Adrenal gland (tissue), 12 donors: Measurements from ENCODE around the gene RIMKLA. TPM values are rescaled to one million over a fixed set of nuclear protein-coding genes. Genes with fewer than 3 reads are reported as not detected.

Source experiments
- DNase-seq, 7 donors: peaks; one replicate each; pipeline ENCODE4 v3.0.0-alpha.2; 2019 to 2020
- H3K27ac ChIP-seq, 5 donors: fragments of 200-600 bp; sonication (generic) in 4 of 5; 1 replicate in 3 of 5; 2 replicates in 2 of 5; pipeline versions ENCODE4 v1.5.1 to v1.8.0; 2016 to 2020; ENCODE audit warnings: mild to moderate bottlenecking in 1 of 5
- H3K27me3 ChIP-seq: fragments of 200-600 bp; 2 replicates; pipeline ENCODE4 v1.8.0; 2021
- H3K36me3 ChIP-seq, 2 donors: fragments of 200-600 bp; replicated peaks in 1 of 2; 1 replicate in 1 of 2; 2 replicates in 1 of 2; pipeline versions ENCODE4 v1.5.1 to v1.8.0; 2018 to 2022
- H3K4me1 ChIP-seq, 2 donors: fragments of 200-600 bp; replicated peaks in 1 of 2; 1 replicate in 1 of 2; 2 replicates in 1 of 2; pipeline versions ENCODE4 v1.5.1 to v1.8.0; 2018 to 2021
- H3K4me3 ChIP-seq, 4 donors: fragments of 200-600 bp; sonication (generic) in 3 of 4; one replicate each; pipeline ENCODE4 v1.5.1; 2016 to 2018
- H3K9me3 ChIP-seq, 3 donors: fragments of 200-600 bp; sonication (generic) in 1 of 3; replicated peaks in 1 of 3; 1 replicate in 2 of 3; 2 replicates in 1 of 3; pipeline versions ENCODE4 v1.5.1 to v1.8.0; 2016 to 2021
- POLR2A ChIP-seq, 2 donors: fragments of 450-650 bp; IDR thresholded peaks; one replicate each; pipeline ENCODE4 v1.6.1; 2017; ENCODE audit warnings: antibody characterized with exemption in 2 of 2, mild to moderate bottlenecking in 2 of 2, moderate library complexity in 1 of 2
- WGBS, 4 donors: extraction: QIAGEN DNeasy Blood & Tissue Kit in 2 of 4; methylation state at CpG; one replicate each; pipeline versions ENCODE4 v1.1.5 to v1.1.7; 2013 to 2017; 5-methylcytosine and 5-hydroxymethylcytosine counted together
- intact Hi-C, 2 donors: fragments of 100-400 bp; cut with DNase I; formaldehyde crosslinking; loops; one replicate each; pipeline versions ENCODE4 v1.14.1 to v1.15.0; 2022 to 2023
- polyA plus RNA-seq, 3 donors: library from polyadenylated mRNA; stranded (reverse); fragments of 200-250 nt in 2 of 3; fragments of 350-450 nt in 1 of 3; fragmentation: Illumina TruSeq in 1 of 3; extraction: RNeasy Lipid Tissue Mini Kit (QIAGEN cat#74804) in 1 of 3; gene quantifications; one replicate each; pipeline ENCODE4 v1.2.3, GENCODE V29; 2013 to 2014
- total RNA-seq, 9 donors: library from RNA; depleted of rRNA in 4 of 9; stranded (reverse); fragments of >200 nt in 4 of 9; fragments of 120-200 nt in 1 of 9; fragmentation: NEBNext Ultra II Directional in 1 of 9; extraction: Animal tissue kit (Norgen Biotek cat#: 25700) in 1 of 9; gene quantifications; one replicate each; pipeline versions ENCODE4 v1.1.0 to v1.2.4, GENCODE V29; 2013 to 2023
- TF ChIP-seq, protein P1 (sequence below), 6 experiments: fragments of 450-650 bp in 4 of 6; fragments of 200-600 bp in 2 of 6; sonication (generic) in 1 of 6; IDR thresholded peaks; 1 replicate in 5 of 6; 2 replicates in 1 of 6; pipeline versions ENCODE4 v1.5.1 to v1.8.0; 2016 to 2021; ENCODE audit warnings: antibody characterized with exemption in 6 of 6, mild to moderate bottlenecking in 2 of 6, moderate library complexity in 1 of 6
- donor health status: healthy with polysubstance abuse.
- donor health status: Bipolar disorder and iron deficiency.
- donor health status: DM: yes; HTN: yes; CAD: no.
- donor health status: DM: no; HTN: no; CAD: no.
- donor health status: DM: no; HTN: no; CAD: no.
- donor health status: DM: yes; HTN: yes; CAD: no.

RIMKLA gene
- total and polyA plus RNA-seq, 12 donors: 0.07 to 4.0 (median 0.35) TPM

DNA sequence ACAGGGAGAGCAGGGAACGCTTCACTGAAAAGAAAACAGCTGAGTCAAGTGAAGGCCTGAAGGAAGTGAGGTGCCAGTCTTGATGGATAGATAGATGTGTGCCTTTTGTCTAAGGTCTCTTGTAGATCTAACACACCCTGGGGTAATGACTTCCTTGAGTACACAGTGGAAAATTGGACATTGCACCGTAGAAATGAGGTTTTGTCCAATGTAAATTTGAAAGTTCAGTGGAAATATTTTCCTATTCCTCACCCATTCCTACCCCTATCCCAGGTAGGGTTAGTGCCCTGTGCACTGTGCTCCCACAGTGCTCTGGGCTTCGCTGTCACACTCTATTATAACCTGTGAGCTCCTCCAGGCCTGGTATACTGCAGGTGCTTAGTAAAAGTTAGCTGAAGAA, 50.9 kb downstream of the RIMKLA start:
- Histone ChIP-seq H3K4me3 (no peak overlapping the region), H3K27me3 (no peaks in the 10 kb centered on the region), H3K27ac (no peak overlapping the region), H3K9me3 (no peaks in the 10 kb centered on the region), H3K4me1 (no peaks in the 10 kb centered on the region), H3K36me3 (no peaks in the 10 kb centered on the region)
- DNase-seq: no peak
- TF ChIP-seq POLR2A (IDR thresholded peaks at IDR 0.05): no peak
- TF ChIP-seq, protein P1, sequence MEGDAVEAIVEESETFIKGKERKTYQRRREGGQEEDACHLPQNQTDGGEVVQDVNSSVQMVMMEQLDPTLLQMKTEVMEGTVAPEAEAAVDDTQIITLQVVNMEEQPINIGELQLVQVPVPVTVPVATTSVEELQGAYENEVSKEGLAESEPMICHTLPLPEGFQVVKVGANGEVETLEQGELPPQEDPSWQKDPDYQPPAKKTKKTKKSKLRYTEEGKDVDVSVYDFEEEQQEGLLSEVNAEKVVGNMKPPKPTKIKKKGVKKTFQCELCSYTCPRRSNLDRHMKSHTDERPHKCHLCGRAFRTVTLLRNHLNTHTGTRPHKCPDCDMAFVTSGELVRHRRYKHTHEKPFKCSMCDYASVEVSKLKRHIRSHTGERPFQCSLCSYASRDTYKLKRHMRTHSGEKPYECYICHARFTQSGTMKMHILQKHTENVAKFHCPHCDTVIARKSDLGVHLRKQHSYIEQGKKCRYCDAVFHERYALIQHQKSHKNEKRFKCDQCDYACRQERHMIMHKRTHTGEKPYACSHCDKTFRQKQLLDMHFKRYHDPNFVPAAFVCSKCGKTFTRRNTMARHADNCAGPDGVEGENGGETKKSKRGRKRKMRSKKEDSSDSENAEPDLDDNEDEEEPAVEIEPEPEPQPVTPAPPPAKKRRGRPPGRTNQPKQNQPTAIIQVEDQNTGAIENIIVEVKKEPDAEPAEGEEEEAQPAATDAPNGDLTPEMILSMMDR (IDR thresholded peaks at IDR 0.05): no peak
- intact Hi-C loops: no loop called here
- 84 to 90% (median 86%) methylated on average over 3 of the region's 3 CpGs for WGBS, 4 donors

DNA sequence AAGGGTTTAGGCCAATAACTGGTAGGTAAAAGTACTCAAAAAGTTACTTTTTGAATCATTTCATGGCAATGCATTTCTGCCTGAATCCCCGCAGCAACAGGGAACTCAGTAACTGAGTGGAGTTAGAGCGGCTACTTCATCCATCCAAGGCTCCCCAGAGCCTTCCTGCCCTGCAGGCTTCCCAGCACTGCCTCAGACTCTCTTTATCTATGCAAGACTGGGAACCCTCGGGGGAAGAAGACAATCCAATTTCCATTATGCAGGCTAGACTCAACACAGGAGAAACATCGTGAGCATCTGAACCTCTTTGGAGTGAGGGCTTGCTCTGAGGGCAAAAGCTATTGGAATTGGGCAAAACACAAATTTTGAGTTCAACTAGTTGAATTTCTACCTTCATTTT, 52.1 kb downstream of the RIMKLA start:
- Histone ChIP-seq H3K9me3 (no peaks in the 10 kb centered on the region), H3K4me3 (no peak overlapping the region), H3K36me3 (no peaks in the 10 kb centered on the region), H3K27ac (no peak overlapping the region), H3K4me1 (no peaks in the 10 kb centered on the region), H3K27me3 (no peaks in the 10 kb centered on the region)
- intact Hi-C loops: no loop called here
- 91 to 95% (median 94%) methylated on average over 4 of the region's 4 CpGs for WGBS, 4 donors
- no peak for DNase-seq
- TF ChIP-seq, protein P1 (IDR thresholded peaks at IDR 0.05): no peak
- no peak for TF ChIP-seq POLR2A (IDR thresholded peaks at IDR 0.05)

DNA sequence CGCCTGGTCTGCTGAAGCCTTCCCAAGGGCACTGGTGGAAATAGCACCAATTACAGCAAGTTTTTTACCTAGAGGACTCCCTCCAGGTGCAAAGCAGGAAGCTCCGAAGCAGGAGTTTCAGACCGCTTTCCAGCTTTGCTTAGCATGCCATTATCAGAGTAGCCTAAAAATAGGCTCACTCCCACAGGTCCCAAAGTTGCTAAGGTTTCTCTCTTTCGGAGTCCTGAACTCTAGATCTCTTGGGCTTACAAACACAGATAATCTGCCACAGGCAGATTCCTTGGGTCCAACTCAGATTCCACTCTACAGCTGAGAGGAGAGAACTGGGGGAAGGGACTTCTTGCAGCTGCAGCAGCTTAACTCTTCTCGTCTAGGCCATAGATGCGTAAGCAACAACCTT, 52.8 kb downstream of the RIMKLA start:
- H3K36me3 ChIP-seq: no peaks in the 10 kb centered on the region
- intact Hi-C loops: no loop called here
- TF ChIP-seq, protein P1 (IDR thresholded peaks at IDR 0.05): no peak
- no peak for TF ChIP-seq POLR2A (IDR thresholded peaks at IDR 0.05)
- H3K27me3 ChIP-seq: no peaks in the 10 kb centered on the region
- 90 to 96% (median 93%) methylated on average over 6 of the region's 6 CpGs for WGBS, 4 donors
- H3K9me3 ChIP-seq: no peaks in the 10 kb centered on the region
- no peak overlapping the region for H3K4me3 ChIP-seq
- no peak overlapping the region for H3K27ac ChIP-seq
- H3K4me1 ChIP-seq: no peaks in the 10 kb centered on the region
- DNase-seq: no peak

DNA sequence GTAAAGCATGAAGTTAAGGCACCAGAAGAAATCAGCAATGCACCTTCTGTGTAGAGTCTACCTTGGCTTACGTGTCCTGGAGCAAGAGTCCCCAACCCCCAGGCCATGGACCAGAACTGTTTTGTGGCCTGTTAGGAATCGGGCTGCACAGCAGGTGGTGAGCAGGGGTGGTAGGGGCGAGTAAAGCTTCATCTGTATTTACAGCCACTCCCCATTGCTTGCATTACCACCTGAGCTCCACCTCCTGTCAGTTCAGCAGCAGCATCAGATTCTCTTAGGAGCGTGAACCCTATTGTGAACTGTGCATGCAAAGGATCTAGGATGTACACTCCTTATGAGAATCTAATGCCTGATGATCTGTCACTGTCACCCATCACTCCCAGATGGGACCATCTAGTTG, 53.7 kb downstream of the RIMKLA start:
- no peak for DNase-seq
- Histone ChIP-seq H3K9me3 (no peaks in the 10 kb centered on the region), H3K27ac (no peak overlapping the region), H3K4me3 (no peak overlapping the region), H3K36me3 (no peaks in the 10 kb centered on the region), H3K27me3 (no peaks in the 10 kb centered on the region), H3K4me1 (no peaks in the 10 kb centered on the region)
- 83 to 94% (median 92%) methylated on average over 4 of the region's 4 CpGs for WGBS, 4 donors
- intact Hi-C loops: no loop called here
- TF ChIP-seq, protein P1 (IDR thresholded peaks at IDR 0.05): no peak
- no peak for TF ChIP-seq POLR2A (IDR thresholded peaks at IDR 0.05)
